HG03095 (cell line): ENCODE data around the gene PRAME.
"Not testable (repeated sequence)": the region's sequence is repeated elsewhere in the genome, so short reads cannot be mapped to it uniquely, and the experiment has no call there.

Source experiments
- ATAC-seq: cut with Tn5 transposase; IDR thresholded peaks from one replicate; pipeline ENCODE4 v1.9.1; 2021; ENCODE audit warnings: moderate library complexity; ENCODE audit not compliant: unreplicated experiment

Gene PRAME

GRCh38 chr22:22558972-22559603, at the start of gene PRAME:
Gene PRAME (minus strand): TSS chr22:22559265. CDS start chr22:22556832, 2,433 bp downstream.
- no peak for ATAC-seq

- not testable (repeated sequence) for ATAC-seq
Measured at GRCh38 chr22:22608022-22608421, 49.0 kb upstream of the PRAME start.

GRCh38 chr22:22605074-22605404, 46.0 kb upstream of the PRAME start:
- ATAC-seq, result no peak

GRCh38 chr22:22604326-22605073, 45.4 kb upstream of the PRAME start:
- ATAC-seq, result no peak

GRCh38 chr22:22603470-22603947, 44.4 kb upstream of the PRAME start:
- no peak for ATAC-seq

- ATAC-seq, result no peak
Measured at GRCh38 chr22:22600531-22601261, 41.6 kb upstream of the PRAME start.

- no peak for ATAC-seq
Measured at GRCh38 chr22:22599248-22599647, 40.2 kb upstream of the PRAME start.

- ATAC-seq, result no peak
Measured at GRCh38 chr22:22598144-22598543, 39.1 kb upstream of the PRAME start.

GRCh38 chr22:22595001-22595835, 36.2 kb upstream of the PRAME start:
- no peak for ATAC-seq

- no peak for ATAC-seq
Measured at GRCh38 chr22:22593964-22594656, 35.0 kb upstream of the PRAME start.

GRCh38 chr22:22593250-22593649, 34.2 kb upstream of the PRAME start:
- no peak for ATAC-seq

- ATAC-seq, result no peak
Measured at GRCh38 chr22:22591348-22592299, 32.6 kb upstream of the PRAME start.

- ATAC-seq, result no peak
Measured at GRCh38 chr22:22590136-22590891, 31.2 kb upstream of the PRAME start.

GRCh38 chr22:22588485-22589164, 29.6 kb upstream of the PRAME start:
- ATAC-seq, result no peak

GRCh38 chr22:22587577-22588188, 28.6 kb upstream of the PRAME start:
- ATAC-seq, result no peak

GRCh38 chr22:22584722-22585121, 25.7 kb upstream of the PRAME start:
- ATAC-seq, result no peak

- no peak for ATAC-seq
Measured at GRCh38 chr22:22583030-22583429, 24.0 kb upstream of the PRAME start.

GRCh38 chr22:22581524-22581923, 22.5 kb upstream of the PRAME start:
- ATAC-seq, result not testable (repeated sequence)
